Mucosa of stomach (tissue), 1 donor: ENCODE results near the gene NSRP1.

Experiments used
- H3K27me3 ChIP-seq: one replicate; pipeline ENCODE4 v1.7.0; 2013; ENCODE audit warnings: mild to moderate bottlenecking, low read length; ENCODE audit not compliant: control insufficient read depth, insufficient read depth
- H3K36me3 ChIP-seq: one replicate; pipeline ENCODE4 v1.7.0; 2013; ENCODE audit warnings: low read length; ENCODE audit not compliant: control insufficient read depth, insufficient read depth
- H3K4me1 ChIP-seq: one replicate; pipeline ENCODE4 v1.7.0; 2013; ENCODE audit warnings: mild to moderate bottlenecking, low read length; ENCODE audit not compliant: control insufficient read depth, insufficient read depth
- H3K4me3 ChIP-seq: one replicate; pipeline ENCODE4 v1.7.0; 2013; ENCODE audit warnings: low read length
- H3K9ac ChIP-seq: one replicate; pipeline ENCODE4 v1.7.0; 2013; ENCODE audit warnings: mild to moderate bottlenecking, low read length, moderate library complexity
- H3K9me3 ChIP-seq: one replicate; pipeline ENCODE4 v1.7.0; 2013; ENCODE audit warnings: mild to moderate bottlenecking, low read length, moderate library complexity; ENCODE audit not compliant: control insufficient read depth
- donor health status: Pancreatic carcinoma.

NSRP1 gene

DNA sequence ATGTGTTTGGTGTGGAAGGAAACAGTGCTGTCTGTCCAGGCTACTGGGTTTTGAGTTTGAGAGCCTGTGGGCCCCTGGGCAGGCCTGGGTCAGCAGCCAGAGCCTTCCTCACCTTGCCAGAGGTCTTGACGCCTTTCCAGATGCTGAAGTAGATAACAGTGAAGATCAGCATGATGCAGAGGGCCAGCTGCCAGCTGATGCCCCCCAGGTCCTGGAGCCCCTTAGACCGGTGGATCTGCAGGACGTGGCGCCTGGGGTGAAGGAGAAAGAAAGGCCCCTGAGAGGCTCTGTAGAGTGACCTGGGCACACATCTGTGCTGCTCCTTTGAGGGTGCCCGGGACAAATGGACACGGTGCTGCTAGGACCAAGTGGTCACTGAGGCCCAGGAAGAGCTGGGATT, 100.4 kb downstream of the NSRP1 start:
- H3K27me3 ChIP-seq = no peaks in the 10 kb centered on the region
- H3K9ac ChIP-seq = no peak overlapping the region
- no peaks in the 10 kb centered on the region for H3K36me3 ChIP-seq
- no peaks in the 10 kb centered on the region for H3K4me1 ChIP-seq
- H3K9me3 ChIP-seq = no peaks in the 10 kb centered on the region
- H3K4me3 ChIP-seq = no peak overlapping the region

GRCh38 chr17:30217746-30218245, 101.2 kb downstream of the NSRP1 start:
- Histone ChIP-seq H3K4me1 (no peaks in the 10 kb centered on the region), H3K4me3 (no peak overlapping the region), H3K27me3 (no peaks in the 10 kb centered on the region), H3K9ac (no peak overlapping the region), H3K9me3 (no peaks in the 10 kb centered on the region), H3K36me3 (no peaks in the 10 kb centered on the region)

DNA sequence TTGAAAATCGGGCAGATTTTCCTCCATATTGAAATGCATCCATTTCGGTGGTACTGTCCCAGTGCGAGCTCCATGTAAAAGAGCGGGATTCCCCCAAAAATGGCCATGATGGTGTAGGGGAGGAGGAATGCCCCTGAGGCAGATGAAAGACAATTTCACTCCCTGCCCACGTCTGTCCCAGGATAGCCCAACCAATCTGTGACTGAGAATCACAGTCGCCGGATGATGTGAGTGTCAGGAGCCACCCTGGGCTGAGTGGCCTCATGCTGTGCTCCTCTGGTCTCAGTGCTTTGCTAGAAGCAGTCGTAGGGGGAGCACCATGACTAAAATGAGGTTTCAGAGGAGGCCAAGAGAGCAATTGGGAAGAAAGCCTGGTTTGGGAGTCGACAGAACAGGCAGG, 102.2 kb downstream of the NSRP1 start:
- Histone ChIP-seq H3K36me3 (no peaks in the 10 kb centered on the region), H3K27me3 (no peaks in the 10 kb centered on the region), H3K9me3 (no peaks in the 10 kb centered on the region), H3K4me3 (no peak overlapping the region), H3K4me1 (no peaks in the 10 kb centered on the region), H3K9ac (no peak overlapping the region)

- no peaks in the 10 kb centered on the region for H3K9me3 ChIP-seq
- H3K4me1 ChIP-seq = no peaks in the 10 kb centered on the region
- no peak overlapping the region for H3K9ac ChIP-seq
- no peak overlapping the region for H3K4me3 ChIP-seq
- no peaks in the 10 kb centered on the region for H3K36me3 ChIP-seq
- H3K27me3 ChIP-seq = no peaks in the 10 kb centered on the region
These were observed 102.7 kb downstream of the NSRP1 start for GRCh38 chr17:30219315-30219714.

- Histone ChIP-seq H3K4me3 (no peak overlapping the region), H3K9me3 (no peaks in the 10 kb centered on the region), H3K27me3 (no peaks in the 10 kb centered on the region), H3K9ac (no peak overlapping the region), H3K4me1 (no peaks in the 10 kb centered on the region), H3K36me3 (no peaks in the 10 kb centered on the region)
These were observed 103.2 kb downstream of the NSRP1 start for GRCh38 chr17:30219833-30220232.

DNA sequence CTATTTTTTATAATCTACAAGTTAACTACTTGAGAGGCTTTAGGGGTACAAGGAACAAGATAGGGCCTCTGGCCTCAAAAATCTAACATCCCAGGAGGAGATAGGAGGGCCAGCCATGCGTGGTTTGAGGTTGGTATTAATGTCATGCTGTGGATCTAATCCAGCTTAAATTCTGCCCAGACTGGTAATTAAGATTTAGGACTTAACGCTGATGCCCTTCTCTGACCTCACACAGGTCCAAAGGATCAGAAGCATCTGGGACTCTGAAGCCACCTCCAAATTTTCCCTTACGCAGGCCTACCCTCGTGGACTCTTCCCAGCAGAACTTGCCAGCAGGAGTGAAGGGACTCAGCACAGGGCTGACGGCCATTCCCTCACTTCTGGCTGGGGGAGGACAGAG, 103.8 kb downstream of the NSRP1 start:
- Histone ChIP-seq H3K9me3 (no peaks in the 10 kb centered on the region), H3K36me3 (no peaks in the 10 kb centered on the region), H3K4me1 (no peaks in the 10 kb centered on the region), H3K4me3 (no peak overlapping the region), H3K27me3 (peaks cover 4% of the 10 kb centered on the region), H3K9ac (no peak overlapping the region)

GRCh38 chr17:30221346-30221745, 104.7 kb downstream of the NSRP1 start:
- no peaks in the 10 kb centered on the region for H3K9me3 ChIP-seq
- no peaks in the 10 kb centered on the region for H3K36me3 ChIP-seq
- H3K9ac ChIP-seq = no peak overlapping the region
- H3K27me3 ChIP-seq = peaks cover 6% of the 10 kb centered on the region
- no peak overlapping the region for H3K4me3 ChIP-seq
- H3K4me1 ChIP-seq = no peaks in the 10 kb centered on the region

DNA sequence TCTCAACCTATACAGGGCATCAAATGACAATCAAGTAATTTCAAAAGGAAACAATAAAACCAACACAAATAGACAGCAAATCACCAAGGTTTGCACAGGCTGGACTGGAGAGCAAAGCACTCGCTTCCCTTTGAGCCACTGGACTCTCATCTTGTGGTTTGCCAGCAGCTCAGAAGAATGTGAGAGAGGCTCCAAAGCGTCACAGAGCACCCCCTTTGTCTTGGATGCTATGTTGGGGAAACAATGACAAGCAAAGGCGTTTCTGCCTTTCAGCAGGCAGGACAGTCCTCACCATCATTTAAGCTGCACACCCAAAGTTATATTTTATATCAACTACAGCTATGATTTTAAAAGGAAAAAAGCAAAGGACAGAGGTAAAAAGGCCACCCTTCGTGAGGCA, 105.6 kb downstream of the NSRP1 start:
- Histone ChIP-seq H3K9ac (no peak overlapping the region), H3K36me3 (no peaks in the 10 kb centered on the region), H3K4me3 (no peak overlapping the region), H3K9me3 (no peaks in the 10 kb centered on the region), H3K27me3 (peaks cover 6% of the 10 kb centered on the region), H3K4me1 (no peaks in the 10 kb centered on the region)

GRCh38 chr17:30222721-30223175, 106.1 kb downstream of the NSRP1 start:
- Histone ChIP-seq H3K4me3 (no peak overlapping the region), H3K4me1 (no peaks in the 10 kb centered on the region), H3K36me3 (no peaks in the 10 kb centered on the region), H3K9ac (no peak overlapping the region), H3K27me3 (peaks cover 6% of the 10 kb centered on the region), H3K9me3 (no peaks in the 10 kb centered on the region)

GRCh38 chr17:30224419-30224960, 107.9 kb downstream of the NSRP1 start:
- Histone ChIP-seq H3K27me3 (peaks cover 6% of the 10 kb centered on the region), H3K9ac (no peak overlapping the region), H3K4me1 (no peaks in the 10 kb centered on the region), H3K9me3 (no peaks in the 10 kb centered on the region), H3K4me3 (no peak overlapping the region), H3K36me3 (no peaks in the 10 kb centered on the region)

DNA sequence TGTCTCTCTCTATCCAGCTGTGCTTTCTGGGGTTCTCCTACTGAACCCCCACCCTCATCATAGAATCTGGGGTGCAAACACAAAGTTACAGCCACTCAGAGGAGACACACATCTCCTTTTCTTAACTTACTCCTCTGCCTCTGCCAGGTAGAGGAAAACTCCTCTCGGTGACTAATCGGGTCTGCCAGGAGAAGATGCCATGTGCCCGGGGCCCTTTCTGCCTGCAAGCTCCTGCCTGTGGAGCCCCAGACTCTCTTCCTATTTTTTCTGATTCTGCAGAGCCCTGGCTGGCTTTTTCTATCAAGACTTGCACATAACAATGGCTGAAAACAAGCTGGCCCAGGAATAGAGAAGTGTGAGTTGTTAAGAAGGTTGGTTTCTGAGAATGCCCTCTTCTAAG, 108.5 kb downstream of the NSRP1 start:
- Histone ChIP-seq H3K4me1 (no peaks in the 10 kb centered on the region), H3K4me3 (no peak overlapping the region), H3K27me3 (peaks cover 6% of the 10 kb centered on the region)

GRCh38 chr17:30225919-30226553, 109.4 kb downstream of the NSRP1 start:
- Histone ChIP-seq H3K27me3 (peaks cover 6% of the 10 kb centered on the region), H3K9me3 (no peaks in the 10 kb centered on the region), H3K9ac (no peak overlapping the region), H3K4me3 (no peak overlapping the region), H3K36me3 (no peaks in the 10 kb centered on the region), H3K4me1 (no peaks in the 10 kb centered on the region)

More for the DNA sequence above, 108.5 kb downstream of the NSRP1 start:
- H3K9ac ChIP-seq = no peak overlapping the region
- no peaks in the 10 kb centered on the region for H3K9me3 ChIP-seq
- no peaks in the 10 kb centered on the region for H3K36me3 ChIP-seq
